ENCODE results near the gene CLIP2. TPM values are rescaled to one million over a fixed set of nuclear protein-coding genes. Genes with fewer than 3 reads are reported as not detected.

The CLIP2 gene
- total RNA-seq, 4 donors from 2014 or later, result 3.8 to 21.3 (median 12.9) TPM

GRCh38 chr7:74372511-74373111 lies 83.4 kb downstream of the CLIP2 start:
- TF ChIP-seq CTCF (IDR thresholded peaks at IDR 0.05; ENCODE audit: low read depth), result no peak

- TF ChIP-seq CTCF (IDR thresholded peaks at IDR 0.05; ENCODE audit: low read depth), result no peak
Measured at GRCh38 chr7:74373536-74373935, 84.3 kb downstream of the CLIP2 start.

DNA sequence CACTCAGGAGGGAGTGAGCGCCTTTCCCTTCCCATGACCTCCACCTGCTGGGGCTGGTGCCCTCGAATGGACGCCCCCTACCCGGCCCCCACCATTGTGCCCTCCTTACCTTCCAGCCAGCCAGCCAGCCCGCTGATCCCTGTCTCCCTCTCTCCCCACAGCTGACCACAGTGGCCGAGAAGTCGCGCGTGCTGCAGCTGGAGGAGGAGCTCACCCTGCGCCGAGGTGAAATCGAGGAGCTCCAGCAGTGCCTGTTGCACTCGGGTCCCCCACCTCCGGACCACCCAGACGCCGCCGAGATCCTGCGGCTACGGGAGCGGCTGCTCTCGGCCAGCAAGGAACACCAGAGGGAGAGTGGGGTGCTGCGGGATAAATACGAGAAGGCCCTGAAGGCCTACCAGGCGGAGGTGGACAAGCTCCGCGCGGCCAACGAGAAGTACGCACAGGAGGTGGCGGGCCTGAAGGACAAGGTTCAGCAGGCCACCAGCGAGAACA lies 86.6 kb downstream of the CLIP2 start:
- TF ChIP-seq CTCF (IDR thresholded peaks at IDR 0.05; ENCODE audit: low read depth), result no peak

GRCh38 chr7:74376256-74377036 lies 87.2 kb downstream of the CLIP2 start:
- no peak for TF ChIP-seq CTCF (IDR thresholded peaks at IDR 0.05; ENCODE audit: low read depth)

DNA sequence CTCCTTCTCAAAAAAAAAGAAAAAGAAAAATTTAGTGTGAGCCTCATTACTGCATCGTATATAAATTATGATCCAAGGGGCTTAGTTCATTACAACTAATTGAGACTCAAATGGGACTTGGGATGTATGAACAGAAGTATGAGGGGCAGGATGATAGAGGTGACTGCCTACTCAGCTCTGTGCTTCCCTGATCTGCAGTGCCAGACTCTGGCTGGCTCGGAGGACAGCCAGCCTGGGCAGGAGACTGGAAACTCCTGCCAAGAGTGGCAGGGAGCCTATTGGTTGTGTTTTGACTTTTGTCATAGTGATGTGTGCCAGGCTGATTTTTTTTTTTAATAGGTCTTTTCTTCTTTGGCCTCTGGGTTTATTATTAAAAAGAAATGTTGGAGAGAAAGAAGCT lies 90.7 kb downstream of the CLIP2 start:
- TF ChIP-seq CTCF (IDR thresholded peaks at IDR 0.05; ENCODE audit: low read depth), result no peak

DNA sequence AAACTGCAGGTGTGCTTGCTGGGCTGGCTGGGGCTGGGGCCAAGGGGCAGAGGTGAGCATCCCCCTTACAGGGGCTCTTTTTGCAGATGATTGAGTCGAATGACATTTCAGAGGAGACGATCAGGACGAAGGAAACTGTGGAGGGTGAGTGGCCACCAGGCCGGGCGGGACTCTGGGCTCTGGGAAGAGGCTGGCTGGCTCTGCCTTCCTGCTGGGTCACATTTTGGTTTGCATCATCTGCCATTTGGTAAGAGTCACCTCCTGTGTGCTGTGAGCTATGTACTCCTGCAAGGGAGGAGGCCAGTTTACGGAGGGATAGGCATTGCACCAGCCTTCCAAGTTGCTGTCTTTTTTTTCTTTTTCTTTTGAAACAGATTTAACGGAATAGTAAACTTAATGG lies 91.5 kb downstream of the CLIP2 start:
- TF ChIP-seq CTCF (IDR thresholded peaks at IDR 0.05; ENCODE audit: low read depth), result no peak

GRCh38 chr7:74387606-74388005 lies 98.4 kb downstream of the CLIP2 start:
- no peak for TF ChIP-seq CTCF (IDR thresholded peaks at IDR 0.05; ENCODE audit: low read depth)

Data from subcutaneous adipose tissue (tissue), 4 donors.